Suprapubic skin (tissue), 4 donors: Measurements from ENCODE around the gene PRORP. TPM values are rescaled to one million over a fixed set of nuclear protein-coding genes. Genes with fewer than 3 reads are reported as not detected.

Experiments
- DNase-seq, 2 donors: peaks; one replicate each; pipeline ENCODE4 v3.0.0-alpha.2; 2019; ENCODE audit warnings: low spot score in 2 of 2
- H3K27ac ChIP-seq: fragments of 200-600 bp; sonication (generic); one replicate; pipeline ENCODE4 v1.5.1; 2019
- H3K27me3 ChIP-seq: fragments of 200-600 bp; sonication (generic); one replicate; pipeline ENCODE4 v1.5.1; 2019
- H3K36me3 ChIP-seq: fragments of 200-600 bp; sonication (generic); one replicate; pipeline ENCODE4 v1.5.1; 2019
- H3K4me1 ChIP-seq: fragments of 200-600 bp; sonication (generic); one replicate; pipeline ENCODE4 v1.5.1; 2019
- H3K4me3 ChIP-seq: fragments of 200-600 bp; sonication (generic); one replicate; pipeline ENCODE4 v1.5.1; 2019; ENCODE audit warnings: mild to moderate bottlenecking
- H3K9me3 ChIP-seq: fragments of 200-600 bp; sonication (generic); one replicate; pipeline ENCODE4 v1.5.1; 2019
- CTCF ChIP-seq, 2 donors: fragments of 200-600 bp in 1 of 2; fragments of 450-650 bp in 1 of 2; sonication (generic) in 1 of 2; IDR thresholded peaks; one replicate each; pipeline ENCODE4 v1.5.1; 2016 to 2019; ENCODE audit warnings: antibody characterized with exemption in 2 of 2, mild to moderate bottlenecking in 1 of 2, moderate library complexity in 1 of 2
- EP300 ChIP-seq: sonication (generic); formaldehyde crosslinking; IDR thresholded peaks from one replicate; pipeline ENCODE4 v1.6.1; 2017; ENCODE audit warnings: antibody characterized with exemption
- POLR2A ChIP-seq, 2 donors: fragments of 450-650 bp; IDR thresholded peaks; one replicate each; pipeline ENCODE4 v1.6.1; 2017; ENCODE audit warnings: antibody characterized with exemption in 2 of 2, mild to moderate bottlenecking in 2 of 2, moderate library complexity in 2 of 2
- POLR2AphosphoS5 ChIP-seq, 3 donors: sonication (generic); formaldehyde crosslinking; IDR thresholded peaks; one replicate each; pipeline ENCODE4 v1.6.1; 2017; ENCODE audit warnings: antibody characterized with exemption in 3 of 3
- WGBS: methylation state at CpG from one replicate; pipeline ENCODE4 v1.1.5; 2018; 5-methylcytosine and 5-hydroxymethylcytosine counted together
- total RNA-seq, 4 donors: library from RNA; depleted of rRNA; stranded (reverse); fragments of >200 nt; gene quantifications; one replicate each; pipeline ENCODE4 v1.1.0, GENCODE V29; 2016

Gene PRORP
- total RNA-seq, 4 donors from 2014 or later = 31.6 to 45.2 (median 40.9) TPM

- no peak for DNase-seq
- no peaks in the 10 kb centered on the region for H3K4me1 ChIP-seq
- H3K27ac ChIP-seq = no peak overlapping the region
- no peak for TF ChIP-seq EP300
- TF ChIP-seq POLR2AphosphoS5 (IDR thresholded peaks at IDR 0.05) = no peak
- no peak for TF ChIP-seq CTCF (IDR thresholded peaks at IDR 0.05)
- no peak for TF ChIP-seq POLR2A (IDR thresholded peaks at IDR 0.05)
- H3K9me3 ChIP-seq = no peaks in the 10 kb centered on the region
- H3K4me3 ChIP-seq = no peak overlapping the region
- 88% methylated on average over 2 of the region's 2 CpGs for WGBS
- no peaks in the 10 kb centered on the region for H3K27me3 ChIP-seq
- peaks cover 65% of the 10 kb centered on the region for H3K36me3 ChIP-seq
Observed at GRCh38 chr14:35114036-35114435, 8.3 kb upstream of the PRORP start.

GRCh38 chr14:35116242-35116641 is 6.1 kb upstream of the PRORP start:
- H3K4me3 ChIP-seq = no peak overlapping the region
- 96% methylated on average over 4 of the region's 4 CpGs for WGBS
- peaks cover 10% of the 10 kb centered on the region for H3K4me1 ChIP-seq
- H3K9me3 ChIP-seq = no peaks in the 10 kb centered on the region
- H3K36me3 ChIP-seq = peaks cover 43% of the 10 kb centered on the region
- no peak for DNase-seq
- H3K27me3 ChIP-seq = no peaks in the 10 kb centered on the region
- TF ChIP-seq CTCF (IDR thresholded peaks at IDR 0.05) (no peak), POLR2A (IDR thresholded peaks at IDR 0.05) (no peak), POLR2AphosphoS5 (IDR thresholded peaks at IDR 0.05) (no peak), EP300 (no peak)
- no peak overlapping the region for H3K27ac ChIP-seq

- Histone ChIP-seq H3K4me1 (peaks cover 10% of the 10 kb centered on the region), H3K27ac (no peak overlapping the region), H3K36me3 (peaks cover 34% of the 10 kb centered on the region), H3K27me3 (no peaks in the 10 kb centered on the region), H3K9me3 (no peaks in the 10 kb centered on the region), H3K4me3 (no peak overlapping the region)
- DNase-seq = no peak
- WGBS = 97% methylated on average over 2 of the region's 2 CpGs
- TF ChIP-seq POLR2AphosphoS5 (IDR thresholded peaks at IDR 0.05) (no peak), EP300 (no peak), CTCF (IDR thresholded peaks at IDR 0.05) (no peak)
Observed at GRCh38 chr14:35117112-35117511, 5.2 kb upstream of the PRORP start.

GRCh38 chr14:35121026-35121886 is 1.1 kb upstream of the PRORP start:
- peak overlapping the region; percentile 67 for H3K4me3 ChIP-seq
- WGBS = 20% methylated on average over 33 of the region's 34 CpGs
- peak overlapping the region; percentile 97 for H3K27ac ChIP-seq
- H3K36me3 ChIP-seq = peaks cover 2% of the 10 kb centered on the region
- no peaks in the 10 kb centered on the region for H3K9me3 ChIP-seq
- no peaks in the 10 kb centered on the region for H3K27me3 ChIP-seq
- DNase-seq = no peak
- H3K4me1 ChIP-seq = peaks cover 33% of the 10 kb centered on the region
- TF ChIP-seq CTCF (IDR thresholded peaks at IDR 0.05) (no peak), POLR2AphosphoS5 (IDR thresholded peaks at IDR 0.05) (no peak), POLR2A (IDR thresholded peaks at IDR 0.05) (peak in 1 of 2 donors; percentile 45)

GRCh38 chr14:35122696-35123387 is 490 bp downstream of the PRORP start:
- H3K4me1 ChIP-seq = peaks cover 33% of the 10 kb centered on the region
- H3K27ac ChIP-seq = peak overlapping the region; percentile 97
- 3% methylated on average over 23 of the region's 23 CpGs for WGBS
- H3K36me3 ChIP-seq = no peaks in the 10 kb centered on the region
- no peaks in the 10 kb centered on the region for H3K9me3 ChIP-seq
- no peaks in the 10 kb centered on the region for H3K27me3 ChIP-seq
- peak overlapping the region; percentile 67 for H3K4me3 ChIP-seq
- DNase-seq = no peak
- TF ChIP-seq EP300 (no peak), CTCF (IDR thresholded peaks at IDR 0.05) (no peak), POLR2A (IDR thresholded peaks at IDR 0.05) (no peak), POLR2AphosphoS5 (IDR thresholded peaks at IDR 0.05) (no peak)
